Measurements from ENCODE around the gene CCDC120. TPM values are rescaled to one million over a fixed set of nuclear protein-coding genes. Genes with fewer than 3 reads are reported as not detected.

CCDC120 gene
- total and polyA plus RNA-seq, 4 donors = 4.3 to 7.6 (median 5.7) TPM

- Histone ChIP-seq H3K36me3 (ENCODE audit: control insufficient read depth in 1 of 2, insufficient read depth in 2 of 2, low read length in 1 of 2) (no peaks in the 10 kb centered on the region), H3K4me3 (ENCODE audit: low read length in 2 of 2) (no peak overlapping the region), H3K4me1 (ENCODE audit: control insufficient read depth in 1 of 2, insufficient read depth in 2 of 2, low read length in 2 of 2) (no peaks in the 10 kb centered on the region), H3K27ac (ENCODE audit: low read depth in 1 of 2, low read length in 2 of 2) (no peak overlapping the region), H3K27me3 (ENCODE audit: control insufficient read depth in 1 of 2, insufficient read depth in 2 of 2, low read length in 1 of 2) (no peaks in the 10 kb centered on the region), H3K9me3 (ENCODE audit: control insufficient read depth, low read length) (no peaks in the 10 kb centered on the region)
- 70 to 81% methylated on average over 10 of the region's 10 CpGs for WGBS, 2 donors
- DNase-seq = no peak
- no peak for ATAC-seq (ENCODE audit: low FRiP score)
- intact Hi-C loops (cut with DNase I) = no loop called here
Observed at GRCh38 chrX:49059681-49060085, 884 bp downstream of the CCDC120 start.

GRCh38 chrX:49060914-49061313, 2.1 kb downstream of the CCDC120 start:
- no peak for DNase-seq
- H3K36me3 ChIP-seq (ENCODE audit: control insufficient read depth in 1 of 2, insufficient read depth in 2 of 2, low read length in 1 of 2) = no peaks in the 10 kb centered on the region
- H3K9me3 ChIP-seq (ENCODE audit: control insufficient read depth, low read length) = no peaks in the 10 kb centered on the region
- H3K27me3 ChIP-seq (ENCODE audit: control insufficient read depth in 1 of 2, insufficient read depth in 2 of 2, low read length in 1 of 2) = no peaks in the 10 kb centered on the region
- intact Hi-C loops (cut with DNase I) = no loop called here
- H3K4me1 ChIP-seq (ENCODE audit: control insufficient read depth in 1 of 2, insufficient read depth in 2 of 2, low read length in 2 of 2) = no peaks in the 10 kb centered on the region
- no peak overlapping the region for H3K27ac ChIP-seq (ENCODE audit: low read depth in 1 of 2, low read length in 2 of 2)
- no peak for ATAC-seq (ENCODE audit: low FRiP score)
- H3K4me3 ChIP-seq (ENCODE audit: low read length in 2 of 2) = no peak overlapping the region
- 69 to 82% methylated on average over 3 of the region's 3 CpGs for WGBS, 2 donors

GRCh38 chrX:49061490-49061889, 2.7 kb downstream of the CCDC120 start:
- Histone ChIP-seq H3K36me3 (ENCODE audit: control insufficient read depth in 1 of 2, insufficient read depth in 2 of 2, low read length in 1 of 2) (no peaks in the 10 kb centered on the region), H3K4me1 (ENCODE audit: control insufficient read depth in 1 of 2, insufficient read depth in 2 of 2, low read length in 2 of 2) (no peaks in the 10 kb centered on the region), H3K4me3 (ENCODE audit: low read length in 2 of 2) (no peak overlapping the region), H3K27me3 (ENCODE audit: control insufficient read depth in 1 of 2, insufficient read depth in 2 of 2, low read length in 1 of 2) (no peaks in the 10 kb centered on the region), H3K9me3 (ENCODE audit: control insufficient read depth, low read length) (no peaks in the 10 kb centered on the region), H3K27ac (ENCODE audit: low read depth in 1 of 2, low read length in 2 of 2) (no peak overlapping the region)
- no peak for DNase-seq
- 84 to 91% methylated on average over 7 of the region's 7 CpGs for WGBS, 2 donors
- intact Hi-C loops (cut with DNase I) = no loop called here
- no peak for ATAC-seq (ENCODE audit: low FRiP score)

- H3K27ac ChIP-seq (ENCODE audit: low read depth in 1 of 2, low read length in 2 of 2) = no peak overlapping the region
- 81 to 86% methylated on average over 10 of the region's 10 CpGs for WGBS, 2 donors
- DNase-seq (no peak), ATAC-seq (ENCODE audit: low FRiP score) (no peak)
- H3K4me3 ChIP-seq (ENCODE audit: low read length in 2 of 2) = no peak overlapping the region
- H3K9me3 ChIP-seq (ENCODE audit: control insufficient read depth, low read length) = no peaks in the 10 kb centered on the region
- H3K27me3 ChIP-seq (ENCODE audit: control insufficient read depth in 1 of 2, insufficient read depth in 2 of 2, low read length in 1 of 2) = no peaks in the 10 kb centered on the region
- intact Hi-C loops (cut with DNase I) = no loop called here
- H3K4me1 ChIP-seq (ENCODE audit: control insufficient read depth in 1 of 2, insufficient read depth in 2 of 2, low read length in 2 of 2) = no peaks in the 10 kb centered on the region
- H3K36me3 ChIP-seq (ENCODE audit: control insufficient read depth in 1 of 2, insufficient read depth in 2 of 2, low read length in 1 of 2) = no peaks in the 10 kb centered on the region
Observed at GRCh38 chrX:49061916-49062315, 3.1 kb downstream of the CCDC120 start.

GRCh38 chrX:49063715-49064114, 4.9 kb downstream of the CCDC120 start:
- WGBS, 2 donors = 89 to 92% methylated on average over 9 of the region's 9 CpGs
- intact Hi-C loops (cut with DNase I) = no loop called here
- H3K9me3 ChIP-seq (ENCODE audit: control insufficient read depth, low read length) = no peaks in the 10 kb centered on the region

GRCh38 chrX:49064303-49064702, 5.5 kb downstream of the CCDC120 start:
- ATAC-seq (ENCODE audit: low FRiP score) (no peak), DNase-seq (no peak)
- H3K4me3 ChIP-seq (ENCODE audit: low read length in 2 of 2) = no peak overlapping the region
- no peaks in the 10 kb centered on the region for H3K36me3 ChIP-seq (ENCODE audit: control insufficient read depth in 1 of 2, insufficient read depth in 2 of 2, low read length in 1 of 2)
- intact Hi-C loops (cut with DNase I) = no loop called here
- WGBS, 2 donors = 83 to 94% methylated on average over 20 of the region's 20 CpGs
- H3K27me3 ChIP-seq (ENCODE audit: control insufficient read depth in 1 of 2, insufficient read depth in 2 of 2, low read length in 1 of 2) = no peaks in the 10 kb centered on the region
- H3K27ac ChIP-seq (ENCODE audit: low read depth in 1 of 2, low read length in 2 of 2) = no peak overlapping the region
- H3K9me3 ChIP-seq (ENCODE audit: control insufficient read depth, low read length) = no peaks in the 10 kb centered on the region
- H3K4me1 ChIP-seq (ENCODE audit: control insufficient read depth in 1 of 2, insufficient read depth in 2 of 2, low read length in 2 of 2) = no peaks in the 10 kb centered on the region

More at GRCh38 chrX:49063715-49064114, 4.9 kb downstream of the CCDC120 start:
- Histone ChIP-seq H3K27me3 (ENCODE audit: control insufficient read depth in 1 of 2, insufficient read depth in 2 of 2, low read length in 1 of 2) (no peaks in the 10 kb centered on the region), H3K4me1 (ENCODE audit: control insufficient read depth in 1 of 2, insufficient read depth in 2 of 2, low read length in 2 of 2) (no peaks in the 10 kb centered on the region), H3K36me3 (ENCODE audit: control insufficient read depth in 1 of 2, insufficient read depth in 2 of 2, low read length in 1 of 2) (no peaks in the 10 kb centered on the region), H3K4me3 (ENCODE audit: low read length in 2 of 2) (no peak overlapping the region), H3K27ac (ENCODE audit: low read depth in 1 of 2, low read length in 2 of 2) (no peak overlapping the region)
- DNase-seq (no peak), ATAC-seq (ENCODE audit: low FRiP score) (no peak)

GRCh38 chrX:49064735-49065134, 5.9 kb downstream of the CCDC120 start:
- WGBS, 2 donors = 88% methylated on average over 8 of the region's 8 CpGs
- intact Hi-C loops (cut with DNase I) = no loop called here
- no peaks in the 10 kb centered on the region for H3K4me1 ChIP-seq (ENCODE audit: control insufficient read depth in 1 of 2, insufficient read depth in 2 of 2, low read length in 2 of 2)
- H3K27ac ChIP-seq (ENCODE audit: low read depth in 1 of 2, low read length in 2 of 2) = no peak overlapping the region
- H3K4me3 ChIP-seq (ENCODE audit: low read length in 2 of 2) = no peak overlapping the region
- no peaks in the 10 kb centered on the region for H3K36me3 ChIP-seq (ENCODE audit: control insufficient read depth in 1 of 2, insufficient read depth in 2 of 2, low read length in 1 of 2)
- DNase-seq (no peak), ATAC-seq (ENCODE audit: low FRiP score) (no peak)
- no peaks in the 10 kb centered on the region for H3K27me3 ChIP-seq (ENCODE audit: control insufficient read depth in 1 of 2, insufficient read depth in 2 of 2, low read length in 1 of 2)
- H3K9me3 ChIP-seq (ENCODE audit: control insufficient read depth, low read length) = no peaks in the 10 kb centered on the region

GRCh38 chrX:49066278-49066677, 7.5 kb downstream of the CCDC120 start:
- no peak overlapping the region for H3K4me3 ChIP-seq (ENCODE audit: low read length in 2 of 2)
- intact Hi-C loops (cut with DNase I) = no loop called here
- ATAC-seq (ENCODE audit: low FRiP score) (no peak), DNase-seq (no peak)
- H3K27me3 ChIP-seq (ENCODE audit: control insufficient read depth in 1 of 2, insufficient read depth in 2 of 2, low read length in 1 of 2) = no peaks in the 10 kb centered on the region
- H3K9me3 ChIP-seq (ENCODE audit: control insufficient read depth, low read length) = no peaks in the 10 kb centered on the region
- 83 to 86% methylated on average over 2 of the region's 2 CpGs for WGBS, 2 donors
- no peak overlapping the region for H3K27ac ChIP-seq (ENCODE audit: low read depth in 1 of 2, low read length in 2 of 2)
- H3K4me1 ChIP-seq (ENCODE audit: control insufficient read depth in 1 of 2, insufficient read depth in 2 of 2, low read length in 2 of 2) = no peaks in the 10 kb centered on the region
- H3K36me3 ChIP-seq (ENCODE audit: control insufficient read depth in 1 of 2, insufficient read depth in 2 of 2, low read length in 1 of 2) = no peaks in the 10 kb centered on the region

GRCh38 chrX:49066690-49067089, 7.9 kb downstream of the CCDC120 start:
- Histone ChIP-seq H3K27ac (ENCODE audit: low read depth in 1 of 2, low read length in 2 of 2) (no peak overlapping the region), H3K36me3 (ENCODE audit: control insufficient read depth in 1 of 2, insufficient read depth in 2 of 2, low read length in 1 of 2) (no peaks in the 10 kb centered on the region), H3K4me3 (ENCODE audit: low read length in 2 of 2) (no peak overlapping the region), H3K4me1 (ENCODE audit: control insufficient read depth in 1 of 2, insufficient read depth in 2 of 2, low read length in 2 of 2) (no peaks in the 10 kb centered on the region), H3K27me3 (ENCODE audit: control insufficient read depth in 1 of 2, insufficient read depth in 2 of 2, low read length in 1 of 2) (no peaks in the 10 kb centered on the region), H3K9me3 (ENCODE audit: control insufficient read depth, low read length) (no peaks in the 10 kb centered on the region)
- no peak for ATAC-seq (ENCODE audit: low FRiP score)
- no peak for DNase-seq
- 67 to 72% methylated on average over 9 of the region's 9 CpGs for WGBS, 2 donors
- intact Hi-C loops (cut with DNase I) = no loop called here

Data from aorta (tissue), 5 donors.